ENCODE results near the gene NME3. TPM values are rescaled to one million over a fixed set of nuclear protein-coding genes. Genes with fewer than 3 reads are reported as not detected.
A peak's percentile ranks its signal among the peaks of the same experiment; 100 is the strongest.

Gene NME3
- total RNA-seq, 4 donors from 2014 or later, result 49.9 to 106 (median 87.2) TPM

GRCh38 chr16:1779234-1779701 lies 7.9 kb upstream of the NME3 start:
- TF ChIP-seq, protein P1, sequence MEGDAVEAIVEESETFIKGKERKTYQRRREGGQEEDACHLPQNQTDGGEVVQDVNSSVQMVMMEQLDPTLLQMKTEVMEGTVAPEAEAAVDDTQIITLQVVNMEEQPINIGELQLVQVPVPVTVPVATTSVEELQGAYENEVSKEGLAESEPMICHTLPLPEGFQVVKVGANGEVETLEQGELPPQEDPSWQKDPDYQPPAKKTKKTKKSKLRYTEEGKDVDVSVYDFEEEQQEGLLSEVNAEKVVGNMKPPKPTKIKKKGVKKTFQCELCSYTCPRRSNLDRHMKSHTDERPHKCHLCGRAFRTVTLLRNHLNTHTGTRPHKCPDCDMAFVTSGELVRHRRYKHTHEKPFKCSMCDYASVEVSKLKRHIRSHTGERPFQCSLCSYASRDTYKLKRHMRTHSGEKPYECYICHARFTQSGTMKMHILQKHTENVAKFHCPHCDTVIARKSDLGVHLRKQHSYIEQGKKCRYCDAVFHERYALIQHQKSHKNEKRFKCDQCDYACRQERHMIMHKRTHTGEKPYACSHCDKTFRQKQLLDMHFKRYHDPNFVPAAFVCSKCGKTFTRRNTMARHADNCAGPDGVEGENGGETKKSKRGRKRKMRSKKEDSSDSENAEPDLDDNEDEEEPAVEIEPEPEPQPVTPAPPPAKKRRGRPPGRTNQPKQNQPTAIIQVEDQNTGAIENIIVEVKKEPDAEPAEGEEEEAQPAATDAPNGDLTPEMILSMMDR (IDR thresholded peaks at IDR 0.05), result no peak
- TF ChIP-seq POLR2AphosphoS5 (IDR thresholded peaks at IDR 0.05) (no peak), POLR2A (IDR thresholded peaks at IDR 0.05) (no peak), EP300 (IDR thresholded peaks at IDR 0.05) (no peak)
- 87% methylated on average over 3 of the region's 8 CpGs; no CpG with 5 or more reads in 1 of the 2 donors for WGBS, 2 donors (ENCODE audit: low coverage in 1 of 2)

DNA sequence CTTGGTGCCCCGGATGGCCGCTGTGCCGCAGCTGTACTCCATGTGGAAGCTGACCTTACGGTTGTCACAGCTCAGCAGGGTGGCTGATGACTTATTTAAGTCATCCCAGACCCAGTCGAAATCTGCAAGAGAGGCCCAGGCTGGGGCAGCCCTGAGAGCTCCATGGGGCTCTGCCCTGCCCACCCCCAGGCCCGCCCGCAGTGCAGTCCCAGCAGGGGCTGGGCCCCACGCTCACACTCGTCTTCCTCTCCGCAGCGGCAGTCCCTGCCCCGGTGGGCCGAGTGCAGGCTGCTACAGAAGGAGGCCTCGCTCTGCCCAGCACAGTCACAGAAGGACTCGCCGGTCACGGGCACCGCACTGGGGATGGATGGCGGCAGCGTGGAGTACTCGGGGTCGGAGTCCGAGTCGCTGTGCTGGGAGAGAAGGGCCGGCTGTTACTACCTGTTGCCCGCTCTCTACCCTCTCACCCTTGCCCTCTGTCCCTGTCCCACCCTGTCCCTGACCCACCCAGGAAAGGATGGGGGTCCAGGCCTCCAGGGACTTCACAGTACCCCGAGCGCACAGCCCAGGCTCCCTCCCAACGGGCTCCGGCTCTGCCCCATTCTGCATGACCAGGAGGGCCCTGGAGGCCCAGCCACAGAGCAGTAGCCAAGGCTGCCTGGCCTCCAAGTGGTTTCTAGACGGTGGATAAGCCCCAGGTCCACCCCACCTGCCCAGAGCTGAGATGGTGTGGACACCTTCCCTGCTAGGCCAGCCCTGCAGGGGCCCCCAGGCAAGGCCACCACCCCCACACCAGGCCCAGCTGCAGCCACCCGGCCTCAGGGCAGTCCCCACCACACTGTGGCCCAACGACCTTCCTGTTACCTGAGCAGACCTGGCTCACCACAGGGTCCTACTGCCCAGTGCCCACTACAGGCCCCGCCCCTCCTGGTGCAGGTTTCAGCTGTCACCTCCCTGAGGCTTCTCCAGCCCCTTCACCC lies 7.1 kb upstream of the NME3 start:
- Histone ChIP-seq H3K27me3 (no peaks in the 10 kb centered on the region), H3K36me3 (peaks cover 0 to 64% of the 10 kb centered on the region in 2 donors), H3K4me1 (peaks cover 3 to 61% (median 30%) of the 10 kb centered on the region in 3 donors), H3K27ac (peak overlapping the region in 1 of 4 donors; percentile 22), H3K9me3 (no peaks in the 10 kb centered on the region), H3K4me3 (no peak overlapping the region)
- WGBS, 2 donors (ENCODE audit: low coverage in 1 of 2), result no CpG with 5 or more reads among the region's 34 CpGs
- no peak for TF ChIP-seq POLR2A (IDR thresholded peaks at IDR 0.05)
- TF ChIP-seq POLR2AphosphoS5 (IDR thresholded peaks at IDR 0.05), result no peak
- TF ChIP-seq, protein P1 (IDR thresholded peaks at IDR 0.05), result no peak
- TF ChIP-seq EP300 (IDR thresholded peaks at IDR 0.05), result no peak
- ATAC-seq, result no peak

More at GRCh38 chr16:1779234-1779701, 7.9 kb upstream of the NME3 start:
- ATAC-seq, result no peak
- Histone ChIP-seq H3K36me3 (peaks cover 0 to 64% of the 10 kb centered on the region in 2 donors), H3K9me3 (no peaks in the 10 kb centered on the region), H3K27me3 (no peaks in the 10 kb centered on the region), H3K4me1 (peaks cover 3 to 61% (median 31%) of the 10 kb centered on the region in 3 donors), H3K27ac (peak overlapping the region in 2 of 4 donors; percentile 2 to 22), H3K4me3 (no peak overlapping the region)

DNA sequence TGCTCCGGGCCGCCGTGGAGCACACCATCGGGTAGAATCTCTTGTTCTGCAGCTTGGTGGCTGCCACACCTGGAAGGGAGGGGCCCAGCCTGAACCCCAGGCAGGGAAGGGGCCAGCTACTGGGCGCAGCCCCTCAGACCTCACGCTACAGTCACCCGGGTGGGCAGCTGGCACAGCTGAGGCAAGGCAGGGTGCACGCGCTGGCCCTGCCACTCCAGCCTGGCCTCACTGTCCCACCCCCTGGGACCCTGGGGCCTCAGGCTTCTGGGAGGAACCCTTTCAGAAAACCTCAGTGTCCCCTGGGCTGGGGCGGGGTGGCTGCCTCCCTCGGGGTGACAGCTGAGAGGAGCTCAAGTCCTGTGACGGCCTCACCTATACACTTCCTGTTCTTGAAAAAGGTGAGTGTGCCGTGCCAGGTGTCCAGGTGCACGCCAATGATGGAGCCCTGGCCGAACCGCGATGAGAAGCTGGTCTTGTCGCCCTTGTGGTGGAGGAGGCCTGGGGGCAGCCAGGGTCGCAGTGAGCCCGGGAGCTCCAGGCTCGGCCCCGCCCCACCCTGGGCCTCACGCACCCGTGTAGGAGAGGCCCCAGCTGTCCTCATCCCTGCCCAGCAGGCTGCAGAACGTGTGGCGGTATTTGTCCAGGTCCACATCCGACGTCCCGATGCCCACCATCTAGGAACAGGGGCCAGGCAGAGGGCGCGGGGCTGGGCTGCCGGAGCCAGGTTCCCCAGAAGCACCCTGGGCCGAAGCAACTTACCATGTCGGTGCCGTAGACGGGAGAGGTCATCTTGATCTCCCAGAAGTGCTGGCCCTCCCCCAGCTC lies 6.2 kb upstream of the NME3 start:
- Histone ChIP-seq H3K9me3 (no peaks in the 10 kb centered on the region), H3K27me3 (no peaks in the 10 kb centered on the region), H3K27ac (no peak overlapping the region), H3K4me1 (peaks cover 3 to 60% (median 29%) of the 10 kb centered on the region in 3 donors), H3K36me3 (peaks cover 0 to 64% of the 10 kb centered on the region in 2 donors), H3K4me3 (no peak overlapping the region)
- TF ChIP-seq POLR2A (IDR thresholded peaks at IDR 0.05) (no peak), POLR2AphosphoS5 (IDR thresholded peaks at IDR 0.05) (no peak)
- no CpG with 5 or more reads among the region's 36 CpGs for WGBS, 2 donors (ENCODE audit: low coverage in 1 of 2)
- ATAC-seq, result no peak

DNA sequence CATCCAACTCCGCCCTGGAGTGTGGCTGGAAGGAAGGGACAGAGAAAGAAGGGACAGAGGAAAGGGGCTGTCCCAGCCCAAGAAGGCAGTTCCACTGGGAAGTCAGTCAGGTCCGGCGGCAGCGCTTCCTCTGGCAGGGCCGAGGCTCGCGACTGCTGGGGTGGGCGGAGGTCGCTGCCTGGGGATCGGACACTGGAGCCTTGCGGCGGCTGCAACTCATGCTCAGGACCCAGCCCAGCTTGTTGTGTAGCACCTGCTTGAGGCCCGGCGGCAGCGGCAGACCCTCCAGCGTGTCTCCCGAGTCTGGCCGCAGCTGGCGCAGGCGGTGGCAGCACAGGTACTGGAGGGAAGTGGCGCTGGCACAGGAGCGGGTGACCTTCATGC lies 5.6 kb upstream of the NME3 start:
- Histone ChIP-seq H3K9me3 (no peaks in the 10 kb centered on the region), H3K27me3 (no peaks in the 10 kb centered on the region), H3K36me3 (peaks cover 0 to 64% of the 10 kb centered on the region in 2 donors), H3K27ac (no peak overlapping the region), H3K4me1 (peaks cover 3 to 66% (median 29%) of the 10 kb centered on the region in 3 donors), H3K4me3 (no peak overlapping the region)
- TF ChIP-seq POLR2AphosphoS5 (IDR thresholded peaks at IDR 0.05) (no peak), EP300 (IDR thresholded peaks at IDR 0.05) (no peak), POLR2A (IDR thresholded peaks at IDR 0.05) (no peak)
- TF ChIP-seq, protein P1 (IDR thresholded peaks at IDR 0.05), result no peak
- WGBS, 2 donors (ENCODE audit: low coverage in 1 of 2), result 80% methylated on average over 2 of the region's 22 CpGs; no CpG with 5 or more reads in 1 of the 2 donors
- no peak for ATAC-seq

GRCh38 chr16:1776672-1776955 lies 5.3 kb upstream of the NME3 start:
- WGBS, 2 donors (ENCODE audit: low coverage in 1 of 2), result 30% methylated on average over 2 of the region's 13 CpGs; no CpG with 5 or more reads in 1 of the 2 donors
- TF ChIP-seq POLR2AphosphoS5 (IDR thresholded peaks at IDR 0.05) (no peak), EP300 (IDR thresholded peaks at IDR 0.05) (no peak), POLR2A (IDR thresholded peaks at IDR 0.05) (no peak)
- TF ChIP-seq, protein P1 (IDR thresholded peaks at IDR 0.05), result no peak
- H3K4me1 ChIP-seq, result peaks cover 3 to 67% (median 28%) of the 10 kb centered on the region in 3 donors

More at GRCh38 chr16:1776672-1776955, 5.3 kb upstream of the NME3 start:
- ATAC-seq, result no peak
- H3K9me3 ChIP-seq, result no peaks in the 10 kb centered on the region
- H3K4me3 ChIP-seq, result no peak overlapping the region
- H3K36me3 ChIP-seq, result peaks cover 0 to 64% of the 10 kb centered on the region in 2 donors
- H3K27me3 ChIP-seq, result no peaks in the 10 kb centered on the region
- H3K27ac ChIP-seq, result no peak overlapping the region
